Bronchial smooth muscle cell (primary cell): ENCODE data around the gene ATP1B2. TPM values are rescaled to one million over a fixed set of nuclear protein-coding genes. Genes with fewer than 3 reads are reported as not detected.

Experiments
- total RNA-seq: library from RNA; depleted of rRNA; stranded (reverse); fragments of >200 nt; gene quantifications from 2 replicates; pipeline ENCODE4 v1.2.1, GENCODE V29; 2014

ATP1B2 gene
- total RNA-seq, result not detected in 2 replicates

DNA sequence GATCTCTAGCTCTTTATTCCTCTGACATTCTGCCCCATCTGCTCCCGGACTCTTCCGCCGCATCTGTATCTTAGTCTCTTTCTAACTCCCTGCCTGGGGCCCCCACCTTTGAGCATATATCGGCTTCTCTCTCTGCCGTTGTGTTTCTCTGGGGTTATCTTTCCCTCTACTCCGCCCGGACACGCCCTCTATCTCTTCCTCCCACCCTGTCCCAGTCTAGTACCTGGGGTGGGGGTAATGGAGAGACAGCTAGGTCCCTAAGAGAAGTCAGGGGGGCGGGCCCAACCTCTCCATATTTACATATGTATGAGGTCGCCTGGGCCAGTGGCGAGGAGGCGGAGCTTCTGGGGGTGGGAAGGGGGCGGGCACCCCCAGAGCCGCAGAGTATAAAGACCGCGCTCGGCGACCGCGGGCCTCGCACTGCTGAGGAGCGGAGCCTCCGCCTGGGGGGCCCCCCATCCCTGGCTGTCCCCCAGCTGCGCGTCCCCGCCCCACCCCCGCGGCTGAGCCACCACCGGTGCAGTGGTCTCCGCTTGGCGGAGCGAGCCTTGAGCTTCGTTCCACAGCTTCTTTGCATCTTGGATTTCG lies at the start of gene ATP1B2:
Gene ATP1B2, plus strand, starts transcription at position 418 of the 588 bp plus-strand sequence. CDS start 593 bp downstream, outside the sequence.

GRCh38 chr17:7614425-7615264 lies 36.1 kb upstream of the ATP1B2 start, which contains the start of gene FXR2:
Gene FXR2, minus strand, starts transcription at chr17:7614897. Its CDS starts 365 bp downstream, at chr17:7614532.

GRCh38 chr17:7627250-7628121 lies 23.2 kb upstream of the ATP1B2 start, which contains the start of gene SAT2:
Gene SAT2, minus strand, starts transcription at chr17:7627821. Its CDS starts 186 bp downstream, at chr17:7627635.

GRCh38 chr17:7629939-7630571 lies 20.7 kb upstream of the ATP1B2 start, which contains the start of gene SHBG:
Gene SHBG, plus strand, starts transcription at chr17:7630135. Its CDS starts 38 bp downstream, at chr17:7630173.

DNA sequence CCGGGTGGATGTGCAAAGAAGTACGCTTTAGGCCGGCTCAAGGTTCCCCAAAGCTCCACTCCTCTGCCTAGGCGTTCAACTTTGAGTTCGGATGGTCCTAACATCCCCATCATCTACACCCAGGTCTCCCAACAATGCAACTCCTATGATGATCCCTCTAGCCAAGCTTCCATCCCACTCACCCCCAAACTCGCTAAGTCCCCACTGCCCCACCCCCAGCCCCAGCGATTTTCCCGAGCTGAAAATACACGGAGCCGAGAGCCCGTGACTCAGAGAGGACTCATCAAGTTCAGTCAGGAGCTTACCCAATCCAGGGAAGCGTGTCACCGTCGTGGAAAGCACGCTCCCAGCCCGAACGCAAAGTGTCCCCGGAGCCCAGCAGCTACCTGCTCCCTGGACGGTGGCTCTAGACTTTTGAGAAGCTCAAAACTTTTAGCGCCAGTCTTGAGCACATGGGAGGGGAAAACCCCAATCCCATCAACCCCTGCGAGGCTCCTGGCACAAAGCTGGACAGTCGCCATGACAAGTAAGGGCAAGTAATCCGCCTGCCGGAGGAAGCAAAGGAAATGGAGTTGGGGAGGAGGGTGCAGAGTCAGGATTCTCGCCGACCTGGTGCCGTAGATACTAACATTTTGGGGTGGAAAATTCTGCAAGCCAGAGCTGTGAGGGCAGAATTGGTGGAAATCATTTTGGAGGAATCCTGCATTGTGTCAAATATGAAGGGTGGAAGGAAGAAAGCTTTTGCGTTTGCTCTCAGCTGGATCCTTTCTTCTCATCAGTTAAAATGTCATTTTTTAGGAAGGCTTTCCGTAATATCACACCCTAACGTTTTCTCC lies 36.6 kb downstream of the ATP1B2 start, which contains the start of gene TP53:
Gene TP53, minus strand, starts transcription at position 419 of the 836 bp plus-strand sequence. CDS start 10,896 bp downstream, outside the sequence.

DNA sequence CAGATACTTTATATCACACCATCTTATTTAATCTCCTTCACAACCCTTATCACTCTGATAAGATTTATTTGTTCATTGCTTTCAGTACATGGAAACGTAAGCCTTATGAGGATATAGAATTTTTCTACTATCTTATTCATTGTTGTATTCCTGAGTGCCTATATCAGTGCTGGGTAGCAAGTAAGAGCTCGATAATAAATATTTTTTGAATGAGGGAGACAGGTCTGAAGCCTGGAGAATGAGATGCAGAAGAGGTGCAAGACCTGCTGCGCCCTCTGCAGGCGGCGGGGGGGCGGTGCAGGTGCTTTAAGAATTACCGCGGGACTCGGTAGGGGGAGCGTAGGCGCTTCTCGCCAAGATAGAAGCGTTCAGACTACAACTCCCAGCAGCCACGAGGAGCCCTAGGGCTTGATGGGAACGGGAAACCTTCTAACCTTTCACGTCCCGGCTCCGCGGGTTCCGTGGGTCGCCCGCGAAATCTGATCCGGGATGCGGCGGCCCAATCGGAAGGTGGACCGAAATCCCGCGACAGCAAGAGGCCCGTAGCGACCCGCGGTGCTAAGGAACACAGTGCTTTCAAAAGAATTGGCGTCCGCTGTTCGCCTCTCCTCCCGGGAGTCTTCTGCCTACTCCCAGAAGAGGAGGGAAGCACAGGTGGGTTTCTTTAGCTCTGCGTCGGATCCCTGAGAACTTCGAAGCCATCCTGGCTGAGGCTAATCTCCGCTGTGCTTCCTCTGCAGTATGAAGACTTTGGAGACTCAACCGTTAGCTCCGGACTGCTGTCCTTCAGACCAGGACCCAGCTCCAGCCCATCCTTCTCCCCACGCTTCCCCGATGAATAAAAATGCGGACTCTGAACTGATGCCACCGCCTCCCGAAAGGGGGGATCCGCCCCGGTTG lies 37.4 kb downstream of the ATP1B2 start, which contains the start of gene WRAP53:
Gene WRAP53, plus strand, starts transcription at position 570 of the 900 bp plus-strand sequence. Its CDS starts 172 bp downstream, at position 742.

DNA sequence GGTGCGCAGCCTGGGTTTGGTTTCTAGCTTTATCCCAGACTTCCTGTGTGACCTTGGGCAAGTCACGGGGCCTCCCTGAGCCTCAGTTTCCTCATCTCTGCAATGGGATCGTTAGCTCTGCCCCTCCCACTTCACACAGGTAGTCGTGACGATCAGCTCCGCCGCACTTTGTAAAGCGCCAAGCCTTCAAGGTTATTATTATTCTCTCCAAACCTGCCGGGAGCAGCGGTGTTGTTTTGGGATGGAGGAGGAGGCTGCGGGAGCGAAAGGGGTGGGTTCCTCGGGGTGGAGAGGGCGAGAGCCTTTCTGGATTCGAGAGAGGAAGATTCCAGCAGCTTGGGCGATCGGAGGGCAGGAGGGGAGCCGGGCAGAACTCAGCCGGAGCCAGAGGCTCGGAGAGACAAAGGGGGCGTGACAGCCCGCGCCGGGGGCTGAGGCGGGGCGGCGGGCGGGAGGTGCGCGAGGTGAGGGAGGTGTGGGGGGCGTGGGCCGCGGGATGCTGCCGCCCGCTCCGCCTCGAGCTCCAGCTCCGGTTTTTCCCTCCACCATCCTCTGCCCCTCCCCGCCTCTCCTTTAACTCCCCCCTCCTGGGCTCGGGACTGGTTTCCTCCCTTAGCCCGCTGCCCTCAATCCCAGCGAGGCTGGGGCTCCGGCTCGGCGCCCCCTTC lies 54.0 kb downstream of the ATP1B2 start, which contains the start of gene EFNB3:
Gene EFNB3, plus strand, starts transcription at position 602 of the 668 bp plus-strand sequence. CDS start 397 bp downstream, outside the sequence.

Other genes starting within 250 kb of the ATP1B2 start
- 70.3 and 140 TPM in 2 replicates for gene TMEM256, start 246.8 kb upstream of the ATP1B2 start, total RNA-seq
- 6.8 and 7.1 TPM in 2 replicates for gene NLGN2, start 243.1 kb upstream of the ATP1B2 start, total RNA-seq
- gene SPEM1, start 230.6 kb upstream of the ATP1B2 start, total RNA-seq, result 0.16 TPM in 1 of 2 replicates, not detected in the other
- not detected in 2 replicates for gene SPEM2, start 225.3 kb upstream of the ATP1B2 start, total RNA-seq
- not detected in 2 replicates for gene SPEM3, start 222.1 kb upstream of the ATP1B2 start, total RNA-seq
- 0.60 and 2.4 TPM in 2 replicates for gene TMEM102, start 215.5 kb upstream of the ATP1B2 start, total RNA-seq
- gene FGF11, start 211.4 kb upstream of the ATP1B2 start, total RNA-seq, result 1.0 and 1.1 TPM in 2 replicates
- gene CHRNB1, start 205.9 kb upstream of the ATP1B2 start, total RNA-seq, result 8.8 and 10.1 TPM in 2 replicates
- 12.5 and 16.4 TPM in 2 replicates for gene ZBTB4, start 171.3 kb upstream of the ATP1B2 start, total RNA-seq
- not detected in 2 replicates for gene SLC35G6, start 169.5 kb upstream of the ATP1B2 start, total RNA-seq
- 107 and 113 TPM in 2 replicates for gene POLR2A, start 166.6 kb upstream of the ATP1B2 start, total RNA-seq
- 7.3 and 9.1 TPM in 2 replicates for gene TNFSF12, start 101.9 kb upstream of the ATP1B2 start, total RNA-seq
- gene TNFSF13, start 92.2 kb upstream of the ATP1B2 start, total RNA-seq, result 0.34 and 1.7 TPM in 2 replicates
- gene SENP3, start 89.0 kb upstream of the ATP1B2 start, total RNA-seq, result 51.1 and 54.5 TPM in 2 replicates
- gene CD68, start 71.3 kb upstream of the ATP1B2 start, total RNA-seq, result 21.0 and 27.6 TPM in 2 replicates
- gene MPDU1, start 67.1 kb upstream of the ATP1B2 start, total RNA-seq, result 36.7 and 48.5 TPM in 2 replicates
- gene SOX15, start 60.8 kb upstream of the ATP1B2 start, total RNA-seq, result 0.17 and 0.32 TPM in 2 replicates
- 31.5 and 35.0 TPM in 2 replicates for gene FXR2, start 36.0 kb upstream of the ATP1B2 start, total RNA-seq
- 55.3 and 67.3 TPM in 2 replicates for gene SAT2, start 23.1 kb upstream of the ATP1B2 start, total RNA-seq
- gene SHBG, start 20.8 kb upstream of the ATP1B2 start, total RNA-seq, result 0.26 and 0.47 TPM in 2 replicates
- gene TP53, start 36.6 kb downstream of the ATP1B2 start, total RNA-seq, result 13.1 and 13.7 TPM in 2 replicates
- gene WRAP53, start 37.6 kb downstream of the ATP1B2 start, total RNA-seq, result 2.7 and 4.6 TPM in 2 replicates
- gene EFNB3, start 54.3 kb downstream of the ATP1B2 start, total RNA-seq, result 0.86 and 0.95 TPM in 2 replicates
- gene DNAH2, start 66.8 kb downstream of the ATP1B2 start, total RNA-seq, result under 0.01 and 0.16 TPM in 2 replicates
- gene KDM6B, start 183.3 kb downstream of the ATP1B2 start, total RNA-seq, result 5.2 and 7.7 TPM in 2 replicates
- 0.16 and 0.26 TPM in 2 replicates for gene TMEM88, start 204.1 kb downstream of the ATP1B2 start, total RNA-seq
- gene NAA38, start 206.6 kb downstream of the ATP1B2 start, total RNA-seq, result 84.8 and 149 TPM in 2 replicates
- 7.1 and 11.7 TPM in 2 replicates for gene CYB5D1, start 207.1 kb downstream of the ATP1B2 start, total RNA-seq
- 229 and 439 TPM in 2 replicates for gene CHD3, start 237.9 kb downstream of the ATP1B2 start, total RNA-seq